Activated T-cell treated with anti-CD3 and anti-CD28 coated beads, Interleukin-2, amount 50 U/mL, for 1 hour (primary cell): ENCODE data around the gene RNF20.

Experiments
- DNase-seq: peaks from one replicate; pipeline ENCODE4 v3.0.0-alpha.2; 2020

The RNF20 gene

DNA sequence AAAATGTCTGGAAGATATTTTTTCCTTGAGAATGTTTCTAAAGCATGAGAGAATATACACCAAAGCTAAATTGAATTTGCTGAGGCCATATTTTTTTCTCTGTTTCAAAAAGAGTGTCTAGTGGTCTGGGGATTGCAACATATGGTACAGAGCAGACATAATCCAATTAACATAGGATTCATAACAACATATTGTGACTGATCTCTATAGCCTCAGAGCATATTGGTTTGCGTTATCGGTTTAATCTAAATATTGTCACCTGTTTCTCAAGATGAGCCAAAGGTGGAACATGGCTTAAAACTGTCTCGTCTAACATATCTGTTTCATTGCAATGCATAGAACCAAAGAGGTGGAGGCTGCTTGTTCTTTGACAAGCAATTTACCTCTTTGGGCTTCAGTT lies 57.2 kb downstream of the RNF20 start:
- DNase-seq = no peak

DNA sequence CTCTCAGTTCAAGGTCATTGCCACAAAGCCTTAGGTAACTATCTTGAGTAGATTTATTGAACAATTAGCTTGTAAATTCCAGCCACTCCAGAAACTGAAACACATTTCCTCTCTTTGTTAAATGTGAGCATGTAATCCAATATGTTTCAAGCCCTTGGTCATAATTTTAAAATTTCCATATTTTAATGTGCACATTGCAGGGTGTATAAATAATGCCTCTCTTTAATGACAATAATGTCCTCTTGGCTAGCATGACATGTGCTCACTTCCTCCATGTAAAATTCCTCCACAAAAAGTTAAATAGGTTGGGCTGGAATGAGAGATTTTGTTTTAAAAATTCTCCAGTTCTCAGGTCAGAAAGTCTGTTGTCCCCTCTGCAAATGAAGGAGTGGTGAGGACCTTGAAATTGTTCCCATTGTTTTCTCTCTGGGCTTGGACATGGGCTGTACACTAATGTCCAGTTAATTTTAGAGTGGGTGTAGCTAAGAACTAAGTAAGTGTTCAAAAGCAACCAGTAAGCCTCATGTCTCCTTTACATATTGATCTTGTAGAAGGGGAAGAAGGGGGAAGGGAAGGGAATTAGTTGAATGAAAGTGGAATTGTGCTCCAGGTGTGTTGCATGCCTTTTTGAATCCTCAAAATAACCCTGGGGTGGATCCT lies 58.3 kb downstream of the RNF20 start:
- DNase-seq = no peak

- DNase-seq = no peak
Observed at GRCh38 chr9:101592788-101593187, 59.1 kb downstream of the RNF20 start.

DNA sequence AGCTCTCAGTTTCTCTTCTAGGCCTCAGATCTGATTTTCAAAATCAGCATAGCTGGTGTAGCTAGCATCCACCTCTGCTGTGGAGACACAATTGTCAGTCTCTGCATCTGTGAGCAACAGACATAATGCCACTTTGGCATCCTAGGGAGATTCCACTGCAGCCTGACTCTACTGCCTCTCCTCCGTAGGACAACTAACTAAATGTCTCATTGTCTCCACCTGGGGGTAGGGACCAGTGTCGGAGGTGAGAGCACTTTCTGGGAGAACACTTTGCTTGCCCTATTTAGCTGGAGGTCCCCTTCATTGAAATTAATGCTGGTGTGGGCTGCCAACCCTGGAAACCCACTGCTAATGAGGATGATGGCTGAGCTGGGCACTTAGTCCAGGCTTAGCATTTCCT lies 59.7 kb downstream of the RNF20 start:
- no peak for DNase-seq

DNA sequence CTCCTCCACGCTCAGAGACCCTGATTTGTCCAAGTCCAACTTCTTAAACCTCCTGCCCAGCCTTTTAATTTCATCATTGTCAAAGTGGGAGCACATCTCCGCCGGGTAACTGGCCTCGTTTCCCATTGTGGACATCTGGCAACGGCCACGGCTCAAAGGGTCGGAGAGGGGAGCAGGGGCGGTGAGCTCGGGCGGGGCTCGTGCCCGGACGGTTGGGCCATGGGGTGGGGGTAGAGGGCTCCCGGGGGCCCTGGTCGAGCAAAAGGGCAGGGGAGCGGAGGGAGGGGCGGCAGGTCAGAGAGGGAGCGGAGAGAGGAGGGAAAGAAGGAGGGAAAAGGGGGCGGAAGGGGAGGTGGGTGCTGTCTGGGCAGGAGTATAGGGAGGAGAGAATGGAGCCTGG lies 61.1 kb downstream of the RNF20 start, which contains the start of gene PPP3R2:
Gene PPP3R2, minus strand, starts transcription at position 174 of the 400 bp plus-strand sequence. Its CDS starts 48 bp downstream, at position 126.
- DNase-seq = no peak

DNA sequence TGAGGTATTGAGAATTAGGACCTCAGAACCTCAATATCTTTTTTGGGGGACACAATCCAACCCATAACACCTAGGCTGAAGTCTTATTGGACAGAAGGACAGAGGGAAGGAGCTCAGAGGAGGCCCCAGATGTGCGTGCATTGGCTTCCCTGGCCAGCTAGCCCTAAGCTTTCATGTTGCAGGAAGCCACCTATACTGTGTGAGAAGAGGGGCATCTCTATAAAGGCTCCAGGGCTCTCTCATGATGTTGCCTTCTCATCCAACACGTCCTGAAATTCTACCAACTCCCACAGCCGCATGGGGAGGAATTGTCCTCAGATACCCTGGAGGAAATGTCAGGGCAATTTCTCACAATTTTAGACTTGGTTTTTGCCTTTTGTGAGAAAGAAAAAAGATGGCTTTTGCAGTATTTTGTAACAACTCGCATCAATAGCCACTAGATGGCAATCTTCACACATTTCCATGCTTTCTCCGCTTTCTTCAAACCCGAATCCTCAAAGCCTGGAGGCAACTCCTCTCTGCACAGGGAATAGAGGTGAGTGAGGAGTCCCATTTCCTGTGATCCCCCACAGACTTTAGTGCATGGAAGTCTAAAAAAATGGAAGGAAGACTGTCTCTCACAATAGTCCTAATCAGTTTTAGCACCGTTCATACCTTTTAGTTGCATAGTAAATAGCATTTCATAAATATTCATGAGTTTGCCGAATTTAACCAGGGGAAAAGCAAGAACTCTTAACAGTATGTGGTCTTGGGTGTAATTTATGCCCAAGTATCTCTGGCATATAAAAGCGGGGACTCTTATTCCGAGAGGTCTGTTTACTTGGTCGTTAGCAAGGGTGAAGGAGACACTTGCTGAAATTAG lies 68.5 kb downstream of the RNF20 start:
- DNase-seq = no peak

- no peak for DNase-seq
Observed at GRCh38 chr9:101604296-101604695, 70.6 kb downstream of the RNF20 start.

GRCh38 chr9:101605547-101605946 lies 71.9 kb downstream of the RNF20 start:
- DNase-seq = no peak
